HK-2 (cell line): ENCODE measurements around the gene C15orf40.
"Not testable (repeated sequence)": the region's sequence is repeated elsewhere in the genome, so short reads cannot be mapped to it uniquely, and the experiment has no call there.

Source experiments
- DNase-seq: peaks from one replicate; pipeline ENCODE4 v3.0.0-alpha.2; 2018; ENCODE audit not compliant: unreplicated experiment

C15orf40 gene

GRCh38 chr15:82951472-82952157 is 59.8 kb downstream of the C15orf40 start:
- no peak for DNase-seq

- no peak for DNase-seq
These were observed 60.6 kb downstream of the C15orf40 start for GRCh38 chr15:82950746-82951370.

DNA sequence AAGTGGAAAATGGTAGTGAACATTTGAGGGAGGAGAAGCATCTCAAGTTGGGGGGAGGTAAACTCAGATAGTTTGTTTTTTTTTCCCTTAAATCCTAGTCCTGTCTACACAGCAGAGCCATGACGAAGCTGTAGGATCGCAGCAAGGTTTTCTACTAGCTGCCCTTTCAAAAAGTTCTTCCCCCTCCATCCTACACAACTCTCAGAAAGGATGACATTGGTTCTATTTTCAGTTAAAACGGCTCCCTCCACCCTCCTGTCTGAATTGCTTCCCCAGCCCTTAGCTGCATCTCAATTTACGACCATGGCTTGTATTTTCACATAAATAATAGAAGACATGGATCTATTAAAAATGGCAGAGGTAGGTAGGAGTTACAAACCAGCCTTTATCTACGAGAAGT is 61.1 kb downstream of the C15orf40 start:
- no peak for DNase-seq

DNA sequence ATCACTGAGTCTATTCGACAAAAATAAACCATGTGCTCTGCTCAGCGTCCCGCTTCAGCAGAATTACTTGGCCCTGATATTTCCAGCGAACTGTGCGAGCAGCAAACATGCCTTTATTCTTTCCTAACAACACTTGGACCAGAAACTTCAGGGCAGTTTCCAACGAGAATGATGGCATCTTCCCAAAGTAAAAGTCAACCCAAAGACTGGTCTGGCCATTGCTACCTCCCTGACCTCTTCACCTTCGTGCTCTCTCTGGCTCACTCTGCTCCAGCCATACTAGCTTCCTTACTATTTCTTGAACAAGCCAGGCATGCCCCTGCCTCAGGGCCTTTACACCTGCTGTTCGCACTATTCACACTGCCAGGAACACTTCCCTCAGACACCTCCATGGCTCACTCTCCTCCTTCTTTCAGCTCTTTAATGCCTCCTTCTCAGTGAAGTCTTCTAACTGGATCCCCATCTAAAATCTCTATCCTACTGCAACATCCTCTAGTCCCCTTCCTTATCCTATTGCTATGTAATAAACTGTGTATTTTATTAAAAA is 65.2 kb downstream of the C15orf40 start:
- no peak for DNase-seq

GRCh38 chr15:82945326-82945725 is 66.1 kb downstream of the C15orf40 start:
- DNase-seq, result no peak

DNA sequence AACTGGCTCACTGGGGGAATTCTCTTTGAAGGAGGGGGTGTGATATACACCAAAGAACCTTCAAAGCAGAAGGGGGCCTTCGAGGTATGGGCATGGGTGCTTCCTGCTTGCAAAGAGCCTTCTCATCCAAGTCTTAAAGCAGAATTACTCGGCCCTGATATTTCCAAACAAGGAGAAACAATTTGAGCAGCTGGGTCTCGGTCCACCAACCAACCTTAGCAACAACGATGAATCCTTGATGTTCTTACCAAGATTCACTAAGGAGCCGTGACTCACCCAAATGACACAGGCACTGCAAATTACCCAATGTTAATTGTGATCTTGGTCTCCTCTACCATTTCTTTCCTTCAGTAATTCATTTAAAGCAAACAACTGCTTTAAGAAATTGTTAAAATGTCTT is 66.6 kb downstream of the C15orf40 start:
- peak; percentile 62 for DNase-seq

DNA sequence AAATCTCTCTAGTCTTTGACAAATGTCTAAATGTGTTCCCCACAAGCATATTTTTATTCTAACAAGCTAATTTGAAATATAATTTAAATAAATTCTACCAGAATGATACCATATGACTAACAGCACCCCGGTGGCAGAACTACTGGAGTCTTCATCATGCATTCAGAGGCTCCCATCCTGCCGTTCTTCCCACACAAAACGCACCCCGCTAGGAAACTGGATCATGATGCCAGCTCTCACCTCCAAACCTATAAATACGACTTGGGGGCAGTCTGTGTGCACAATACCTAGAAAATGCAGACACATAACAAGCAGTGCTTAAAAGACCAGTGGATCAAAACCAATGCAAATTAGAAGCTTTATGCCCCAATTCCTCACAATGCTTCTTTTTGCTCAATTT is 67.4 kb downstream of the C15orf40 start:
- no peak for DNase-seq

- DNase-seq, result peak; percentile 24
These were observed 68.3 kb downstream of the C15orf40 start for GRCh38 chr15:82943176-82943575.

- peak; percentile 80 for DNase-seq
These were observed 68.7 kb downstream of the C15orf40 start for GRCh38 chr15:82942691-82943090.

DNA sequence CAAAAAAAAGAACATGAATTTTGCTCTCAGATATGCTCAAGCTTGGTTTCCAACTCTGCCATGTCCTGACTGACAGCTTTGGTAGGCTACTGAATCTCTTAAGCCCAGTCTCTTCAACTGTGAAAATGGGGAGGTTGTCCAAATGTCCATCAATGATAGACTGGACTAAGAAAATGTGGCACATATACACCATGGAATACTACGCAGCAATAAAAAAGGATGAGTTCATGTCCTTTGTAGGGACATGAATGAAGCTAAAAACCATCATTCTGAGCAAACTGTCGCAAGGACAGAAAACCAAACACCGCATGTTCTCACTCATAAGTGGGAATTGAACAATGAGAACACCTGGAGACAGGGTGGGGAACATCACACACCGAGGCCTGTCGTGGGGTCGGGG is 71.8 kb downstream of the C15orf40 start:
- DNase-seq, result not testable (repeated sequence)
